K562 (cell line): Measurements from ENCODE around the gene MSRB3.

Experiments
- EP300 ChIP-seq: IDR thresholded peaks from 2 replicates; pipeline ENCODE4 v1.6.1; 2012; ENCODE audit warnings: low read length, improper control_type of control experiment
- ETV6 ChIP-seq, 3 experiments: fragments of 150-350 bp in 1 of 3; sonication (generic) in 1 of 3; formaldehyde crosslinking in 1 of 3; IDR thresholded peaks; 2 replicates each; pipeline versions ENCODE4 v1.6.1 to v1.8.0; 2014 to 2022; ENCODE audit warnings: borderline replicate concordance in 2 of 3, low read depth in 2 of 3, antibody characterized with exemption in 1 of 3, low read length in 1 of 3, mild to moderate bottlenecking in 1 of 3, missing genetic modification reagents in 1 of 3
- HDGF ChIP-seq: fragments of 450-650 bp; IDR thresholded peaks from 2 replicates; pipeline ENCODE4 v1.6.1; 2016
- KAT8 ChIP-seq: fragments of 450-650 bp; IDR thresholded peaks from 2 replicates; pipeline ENCODE4 v1.6.1; 2016; ENCODE audit warnings: low read depth, mild to moderate bottlenecking
- MTA3 ChIP-seq: fragments of 450-650 bp; formaldehyde crosslinking; IDR thresholded peaks from 2 replicates; pipeline ENCODE4 v1.6.1; 2017; ENCODE audit warnings: mild to moderate bottlenecking, borderline replicate concordance
- NFRKB ChIP-seq: fragments of 450-650 bp; IDR thresholded peaks from 2 replicates; pipeline ENCODE4 v1.6.1; 2016; ENCODE audit warnings: low read depth
- POLR2A ChIP-seq: fragments of 450-650 bp; conservative IDR thresholded peaks from 2 replicates; pipeline ENCODE4 v1.6.1; 2016
- POLR2AphosphoS5 ChIP-seq: IDR thresholded peaks from 2 replicates; pipeline ENCODE4 v1.6.1; 2011; ENCODE audit warnings: mild to moderate bottlenecking, low read depth, low read length, moderate library complexity; ENCODE audit not compliant: control insufficient read depth, insufficient read depth
- RBBP5 ChIP-seq: fragments of 200-600 bp; sonication (generic); IDR thresholded peaks from 2 replicates; pipeline ENCODE4 v1.6.1; 2012; ENCODE audit warnings: borderline replicate concordance, mild to moderate bottlenecking, low read length, control low read depth, inconsistent platforms; ENCODE audit not compliant: insufficient read depth, poor library complexity, severe bottlenecking
- ZNF766 ChIP-seq: fragments of 200-800 bp; sonication (Bioruptor generic); conservative IDR thresholded peaks from 2 replicates; pipeline ENCODE4 v1.6.1; 2016; ENCODE audit warnings: missing genetic modification characterization, missing compliant biosample characterization
- TF ChIP-seq, protein P1 (sequence below): fragments of 250-450 bp; sonication (Bioruptor Pico); IDR thresholded peaks from 2 replicates; pipeline ENCODE4 v1.5.0; 2022; ENCODE audit warnings: mild to moderate bottlenecking
- TF ChIP-seq, protein P2 (sequence below), 3 experiments: fragments of 200-800 bp in 1 of 3; fragments of 250-450 bp in 1 of 3; fragments of 450-650 bp in 1 of 3; sonication (Bioruptor Pico) in 1 of 3; sonication (Bioruptor generic) in 1 of 3; formaldehyde crosslinking in 1 of 3; IDR thresholded peaks; 2 replicates each; pipeline versions ENCODE4 v1.6.1 to v1.8.0; 2016 to 2022; ENCODE audit warnings: mild to moderate bottlenecking in 2 of 3, missing genetic modification characterization in 2 of 3, missing compliant biosample characterization in 1 of 3, moderate library complexity in 1 of 3

DNA sequence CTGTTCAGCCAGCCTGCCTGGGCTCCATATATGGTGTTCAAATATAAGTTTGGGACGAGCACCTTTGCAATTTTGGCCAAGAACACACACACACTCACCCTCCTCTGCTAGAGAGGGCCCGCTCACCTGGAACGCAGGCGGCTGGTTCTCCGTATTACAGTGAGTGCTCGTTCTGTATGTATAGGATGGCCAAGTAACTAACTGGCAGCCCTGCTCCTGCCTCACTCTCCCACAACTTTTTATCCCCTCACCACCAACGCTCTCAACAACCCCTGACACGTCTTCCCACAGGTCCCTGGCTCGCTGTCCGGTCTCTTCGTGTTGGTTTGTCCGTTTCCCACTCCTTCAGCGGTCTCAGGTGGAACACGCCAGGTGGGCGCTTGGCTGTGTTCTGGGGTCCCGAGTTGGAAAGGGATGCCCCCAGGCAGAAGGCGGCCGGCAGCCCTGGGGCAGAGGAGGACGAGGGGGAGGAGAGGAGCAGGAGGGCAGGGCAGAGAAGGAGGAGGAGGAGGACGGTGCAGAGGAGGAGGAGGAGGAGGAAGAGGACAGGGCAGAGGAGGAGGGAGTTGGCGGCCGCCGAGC is 398 bp upstream of the MSRB3 start:
- TF ChIP-seq POLR2AphosphoS5 (no peak), ETV6 (IDR thresholded peaks at IDR 0.05; ENCODE audit: borderline replicate concordance in 1 of 2, low read depth in 2 of 2, low read length in 1 of 2) (no peak), ETV6 (CRISPR knock-in tag; IDR thresholded peaks at IDR 0.05; ENCODE audit: borderline replicate concordance) (no peak), HDGF (no peak), MTA3 (no peak), POLR2A (no peak), EP300 (no peak), RBBP5 (no peak), KAT8 (no peak), ZNF766 (CRISPR knock-in tag) (no peak), NFRKB (no peak)
- TF ChIP-seq, protein P1, sequence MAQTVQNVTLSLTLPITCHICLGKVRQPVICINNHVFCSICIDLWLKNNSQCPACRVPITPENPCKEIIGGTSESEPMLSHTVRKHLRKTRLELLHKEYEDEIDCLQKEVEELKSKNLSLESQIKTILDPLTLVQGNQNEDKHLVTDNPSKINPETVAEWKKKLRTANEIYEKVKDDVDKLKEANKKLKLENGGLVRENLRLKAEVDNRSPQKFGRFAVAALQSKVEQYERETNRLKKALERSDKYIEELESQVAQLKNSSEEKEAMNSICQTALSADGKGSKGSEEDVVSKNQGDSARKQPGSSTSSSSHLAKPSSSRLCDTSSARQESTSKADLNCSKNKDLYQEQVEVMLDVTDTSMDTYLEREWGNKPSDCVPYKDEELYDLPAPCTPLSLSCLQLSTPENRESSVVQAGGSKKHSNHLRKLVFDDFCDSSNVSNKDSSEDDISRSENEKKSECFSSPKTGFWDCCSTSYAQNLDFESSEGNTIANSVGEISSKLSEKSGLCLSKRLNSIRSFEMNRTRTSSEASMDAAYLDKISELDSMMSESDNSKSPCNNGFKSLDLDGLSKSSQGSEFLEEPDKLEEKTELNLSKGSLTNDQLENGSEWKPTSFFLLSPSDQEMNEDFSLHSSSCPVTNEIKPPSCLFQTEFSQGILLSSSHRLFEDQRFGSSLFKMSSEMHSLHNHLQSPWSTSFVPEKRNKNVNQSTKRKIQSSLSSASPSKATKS (CRISPR knock-in tag), result no peak
- TF ChIP-seq, protein P2, sequence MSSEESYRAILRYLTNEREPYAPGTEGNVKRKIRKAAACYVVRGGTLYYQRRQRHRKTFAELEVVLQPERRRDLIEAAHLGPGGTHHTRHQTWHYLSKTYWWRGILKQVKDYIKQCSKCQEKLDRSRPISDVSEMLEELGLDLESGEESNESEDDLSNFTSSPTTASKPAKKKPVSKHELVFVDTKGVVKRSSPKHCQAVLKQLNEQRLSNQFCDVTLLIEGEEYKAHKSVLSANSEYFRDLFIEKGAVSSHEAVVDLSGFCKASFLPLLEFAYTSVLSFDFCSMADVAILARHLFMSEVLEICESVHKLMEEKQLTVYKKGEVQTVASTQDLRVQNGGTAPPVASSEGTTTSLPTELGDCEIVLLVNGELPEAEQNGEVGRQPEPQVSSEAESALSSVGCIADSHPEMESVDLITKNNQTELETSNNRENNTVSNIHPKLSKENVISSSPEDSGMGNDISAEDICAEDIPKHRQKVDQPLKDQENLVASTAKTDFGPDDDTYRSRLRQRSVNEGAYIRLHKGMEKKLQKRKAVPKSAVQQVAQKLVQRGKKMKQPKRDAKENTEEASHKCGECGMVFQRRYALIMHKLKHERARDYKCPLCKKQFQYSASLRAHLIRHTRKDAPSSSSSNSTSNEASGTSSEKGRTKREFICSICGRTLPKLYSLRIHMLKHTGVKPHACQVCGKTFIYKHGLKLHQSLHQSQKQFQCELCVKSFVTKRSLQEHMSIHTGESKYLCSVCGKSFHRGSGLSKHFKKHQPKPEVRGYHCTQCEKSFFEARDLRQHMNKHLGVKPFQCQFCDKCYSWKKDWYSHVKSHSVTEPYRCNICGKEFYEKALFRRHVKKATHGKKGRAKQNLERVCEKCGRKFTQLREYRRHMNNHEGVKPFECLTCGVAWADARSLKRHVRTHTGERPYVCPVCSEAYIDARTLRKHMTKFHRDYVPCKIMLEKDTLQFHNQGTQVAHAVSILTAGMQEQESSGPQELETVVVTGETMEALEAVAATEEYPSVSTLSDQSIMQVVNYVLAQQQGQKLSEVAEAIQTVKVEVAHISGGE (CRISPR knock-in tag; IDR thresholded peaks at IDR 0.05), result no peak
